Measurements from ENCODE around the gene RILPL2. TPM values are rescaled to one million over a fixed set of nuclear protein-coding genes. Genes with fewer than 3 reads are reported as not detected.

Gene RILPL2
- total and polyA plus RNA-seq, 2 experiments from 2014 or later: 2.8 to 4.4 TPM

DNA sequence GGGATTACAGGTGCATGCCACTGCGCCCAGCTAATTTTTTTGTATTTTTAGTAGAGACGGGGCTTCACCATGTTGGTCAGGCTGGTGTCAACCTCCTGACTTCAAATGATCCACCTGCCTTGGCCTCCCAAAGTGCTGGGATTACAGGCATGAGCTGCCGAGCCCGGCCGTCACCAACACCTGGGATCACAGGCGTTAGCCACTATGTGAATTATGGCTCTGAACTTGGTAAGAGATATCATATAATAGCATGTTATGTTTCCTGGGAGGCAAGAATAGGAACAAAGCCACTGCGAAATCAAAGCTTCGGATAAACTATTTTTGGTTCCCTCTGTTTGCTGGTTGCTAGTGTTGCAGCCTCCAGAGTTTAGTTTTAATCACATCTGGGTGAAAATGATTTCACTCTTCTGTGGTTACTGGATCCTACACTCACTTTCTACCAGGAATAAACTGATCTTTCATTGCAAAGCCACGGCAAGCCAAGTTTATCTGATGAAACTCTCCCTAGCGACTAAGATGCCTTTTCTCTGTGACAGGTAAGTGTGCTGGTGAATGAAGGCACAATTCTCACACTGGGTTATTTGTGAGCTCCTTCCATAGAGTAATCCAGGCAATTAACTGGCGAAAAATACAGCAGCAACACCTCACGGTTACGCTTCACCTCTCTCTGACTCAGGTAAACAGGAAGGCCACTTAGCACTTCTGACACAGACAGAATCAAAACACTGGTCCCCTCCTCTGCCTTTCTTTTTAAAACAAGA is 38.2 kb upstream of the RILPL2 start:
- Histone ChIP-seq H3K9ac (no peak overlapping the region), H3K9me2 (ENCODE audit: insufficient read depth) (no peaks in the 10 kb centered on the region), H3F3A (ENCODE audit: insufficient read depth) (peaks cover 32% of the 10 kb centered on the region), H3K27ac (no peak overlapping the region), H3K4me3 (no peak overlapping the region), H2AFZ (no peak overlapping the region), H3K4me2 (ENCODE audit: unreplicated experiment) (no peak overlapping the region), H3K79me2 (ENCODE audit: insufficient read depth) (peaks cover 10% of the 10 kb centered on the region; the same call in 1 of the 2 replicates), H4K20me1 (ENCODE audit: insufficient read depth) (no peaks in the 10 kb centered on the region), H3K4me1 (ENCODE audit: insufficient read depth) (0 out of 2 replicates have a peak, but pooled peaks cover 3% of the 10 kb centered on the region), H3K9me3 (ENCODE audit: low read depth) (no peaks in the 10 kb centered on the region), H3K27me3 (replicated peaks; ENCODE audit: insufficient read depth) (no peaks in the 10 kb centered on the region), H3K36me3 (ENCODE audit: low read depth) (peaks cover 16% of the 10 kb centered on the region; the same call in 1 of the 2 replicates)
- no peak for DNase-seq
- TF ChIP-seq EZH2 (IDR thresholded peaks at IDR 0.05; ENCODE audit: insufficient read depth, poor library complexity, severe bottlenecking) (no peak), EZH2phosphoT487 (IDR thresholded peaks at IDR 0.05; ENCODE audit: insufficient read depth, low read depth) (no peak)
- in situ Hi-C loops (cut with MboI): no loop called here
- WGBS, 2 experiments (ENCODE audit: low coverage in 1 of 2, low lambda C conversion rate in 2 of 2, missing lambda C conversion rate in 2 of 2): 82 to 85% methylated on average over 13 of the region's 13 CpGs

DNA sequence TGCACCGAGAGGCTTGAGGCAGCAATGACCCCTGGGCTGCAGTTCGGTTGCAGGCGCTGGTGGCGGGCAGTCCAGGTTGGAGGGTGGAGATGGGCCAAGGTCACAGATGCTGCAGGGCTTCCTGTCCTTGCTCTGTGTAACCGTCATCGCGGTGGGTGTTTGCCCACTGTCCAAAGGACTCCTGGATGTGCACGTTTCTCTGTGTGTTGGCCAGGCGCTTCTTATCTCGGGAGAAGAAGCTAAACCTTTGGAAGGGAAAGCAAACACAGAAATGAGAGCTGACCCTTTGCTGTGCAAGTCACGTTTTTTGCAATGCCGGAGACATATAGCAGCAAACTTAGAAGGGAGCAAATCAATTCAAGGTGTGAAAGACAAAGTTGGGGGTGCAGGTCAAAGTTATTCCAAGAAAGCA is 36.0 kb upstream of the RILPL2 start:
- no peak for DNase-seq
- Histone ChIP-seq H3K4me1 (ENCODE audit: insufficient read depth) (0 out of 2 replicates have a peak, but pooled peaks cover 3% of the 10 kb centered on the region), H3K9me2 (ENCODE audit: insufficient read depth) (no peaks in the 10 kb centered on the region), H3K9ac (no peak overlapping the region), H4K20me1 (ENCODE audit: insufficient read depth) (no peaks in the 10 kb centered on the region), H3F3A (ENCODE audit: insufficient read depth) (peaks cover 33% of the 10 kb centered on the region), H3K36me3 (ENCODE audit: low read depth) (peaks cover 16% of the 10 kb centered on the region; the same call in 1 of the 2 replicates), H3K79me2 (ENCODE audit: insufficient read depth) (peaks cover 25% of the 10 kb centered on the region), H2AFZ (no peak overlapping the region), H3K27me3 (replicated peaks; ENCODE audit: insufficient read depth) (no peaks in the 10 kb centered on the region), H3K27ac (no peak overlapping the region), H3K4me2 (ENCODE audit: unreplicated experiment) (no peak overlapping the region), H3K9me3 (ENCODE audit: low read depth) (no peaks in the 10 kb centered on the region), H3K4me3 (no peak overlapping the region)
- 89 to 92% methylated on average over 12 of the region's 12 CpGs for WGBS, 2 experiments (ENCODE audit: low coverage in 1 of 2, low lambda C conversion rate in 2 of 2, missing lambda C conversion rate in 2 of 2)
- no peak for TF ChIP-seq EZH2 (IDR thresholded peaks at IDR 0.05; ENCODE audit: insufficient read depth, poor library complexity, severe bottlenecking)
- TF ChIP-seq EZH2phosphoT487 (IDR thresholded peaks at IDR 0.05; ENCODE audit: insufficient read depth, low read depth): no peak
- in situ Hi-C loops (cut with MboI): no loop called here

DNA sequence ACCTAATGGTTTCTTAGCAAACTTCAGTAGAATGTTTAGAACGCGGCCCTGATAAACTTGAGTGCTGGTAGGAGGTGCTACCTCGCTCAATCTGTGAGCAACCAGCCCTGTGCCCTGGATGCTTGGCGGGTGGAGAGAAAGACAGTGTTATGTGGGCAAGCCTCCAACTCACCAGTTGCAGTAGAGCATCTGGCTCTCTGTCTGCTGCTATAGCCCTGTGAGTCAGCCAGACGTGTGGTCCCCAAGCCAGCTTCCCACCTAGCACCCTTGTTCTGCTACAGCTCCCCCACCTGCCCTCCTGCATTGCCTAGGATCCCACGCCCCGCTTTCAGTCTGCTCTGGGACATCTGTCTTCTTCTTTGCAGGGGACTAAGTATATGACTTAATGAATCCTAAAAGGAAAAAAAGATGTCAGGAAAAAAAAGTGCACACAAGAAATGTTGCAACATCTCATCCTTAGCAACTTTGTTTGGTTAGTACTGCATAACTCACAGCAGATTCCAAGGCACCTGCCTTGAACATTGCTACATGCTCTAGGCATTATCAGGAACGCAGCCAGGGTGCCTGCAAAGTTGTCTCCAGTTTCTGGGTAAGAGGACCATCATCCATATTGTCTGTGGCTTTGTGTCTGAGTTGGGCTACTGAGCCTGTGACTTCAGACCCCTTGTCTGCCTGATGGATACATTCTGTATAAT is 35.0 kb upstream of the RILPL2 start:
- Histone ChIP-seq H3K4me3 (no peak overlapping the region), H2AFZ (no peak overlapping the region), H3K9me3 (ENCODE audit: low read depth) (no peaks in the 10 kb centered on the region), H4K20me1 (ENCODE audit: insufficient read depth) (no peaks in the 10 kb centered on the region), H3K4me1 (ENCODE audit: insufficient read depth) (0 out of 2 replicates have a peak, but pooled peaks cover 3% of the 10 kb centered on the region), H3K36me3 (ENCODE audit: low read depth) (peaks cover 16% of the 10 kb centered on the region; the same call in 1 of the 2 replicates), H3F3A (ENCODE audit: insufficient read depth) (peaks cover 33% of the 10 kb centered on the region), H3K9ac (no peak overlapping the region), H3K4me2 (ENCODE audit: unreplicated experiment) (no peak overlapping the region), H3K79me2 (ENCODE audit: insufficient read depth) (peaks cover 29% of the 10 kb centered on the region), H3K27me3 (replicated peaks; ENCODE audit: insufficient read depth) (no peaks in the 10 kb centered on the region), H3K9me2 (ENCODE audit: insufficient read depth) (no peaks in the 10 kb centered on the region), H3K27ac (peak overlapping the region; percentile 47)
- DNase-seq: peak; percentile 86
- in situ Hi-C loops (cut with MboI): no loop called here
- 81 to 83% methylated on average over 8 of the region's 8 CpGs for WGBS, 2 experiments (ENCODE audit: low coverage in 1 of 2, low lambda C conversion rate in 2 of 2, missing lambda C conversion rate in 2 of 2)
- TF ChIP-seq EZH2 (IDR thresholded peaks at IDR 0.05; ENCODE audit: insufficient read depth, poor library complexity, severe bottlenecking) (no peak), EZH2phosphoT487 (IDR thresholded peaks at IDR 0.05; ENCODE audit: insufficient read depth, low read depth) (no peak)

GRCh38 chr12:123469978-123470377 is 33.5 kb upstream of the RILPL2 start:
- Histone ChIP-seq H4K20me1 (ENCODE audit: insufficient read depth) (no peaks in the 10 kb centered on the region), H3K9me3 (ENCODE audit: low read depth) (no peaks in the 10 kb centered on the region), H2AFZ (no peak overlapping the region), H3K27me3 (replicated peaks; ENCODE audit: insufficient read depth) (no peaks in the 10 kb centered on the region), H3K9ac (no peak overlapping the region), H3K4me1 (ENCODE audit: insufficient read depth) (0 out of 2 replicates have a peak, but pooled peaks cover 3% of the 10 kb centered on the region), H3K36me3 (ENCODE audit: low read depth) (peaks cover 16% of the 10 kb centered on the region; the same call in 1 of the 2 replicates), H3K27ac (no peak overlapping the region), H3F3A (ENCODE audit: insufficient read depth) (peaks cover 33% of the 10 kb centered on the region), H3K4me2 (ENCODE audit: unreplicated experiment) (no peak overlapping the region), H3K4me3 (no peak overlapping the region), H3K9me2 (ENCODE audit: insufficient read depth) (no peaks in the 10 kb centered on the region), H3K79me2 (ENCODE audit: insufficient read depth) (peaks cover 40% of the 10 kb centered on the region)
- in situ Hi-C loops (cut with MboI): no loop called here
- WGBS, 2 experiments (ENCODE audit: low coverage in 1 of 2, low lambda C conversion rate in 2 of 2, missing lambda C conversion rate in 2 of 2): 90 to 100% methylated on average over 2 of the region's 2 CpGs
- no peak for DNase-seq
- no peak for TF ChIP-seq EZH2phosphoT487 (IDR thresholded peaks at IDR 0.05; ENCODE audit: insufficient read depth, low read depth)

Measured in GM23248 (cell line).